ENCODE measurements around the gene CADM4. TPM values are rescaled to one million over a fixed set of nuclear protein-coding genes. Genes with fewer than 3 reads are reported as not detected.

The CADM4 gene
- total and polyA plus RNA-seq, 4 donors, result 5.9 to 12.2 (median 7.5) TPM

DNA sequence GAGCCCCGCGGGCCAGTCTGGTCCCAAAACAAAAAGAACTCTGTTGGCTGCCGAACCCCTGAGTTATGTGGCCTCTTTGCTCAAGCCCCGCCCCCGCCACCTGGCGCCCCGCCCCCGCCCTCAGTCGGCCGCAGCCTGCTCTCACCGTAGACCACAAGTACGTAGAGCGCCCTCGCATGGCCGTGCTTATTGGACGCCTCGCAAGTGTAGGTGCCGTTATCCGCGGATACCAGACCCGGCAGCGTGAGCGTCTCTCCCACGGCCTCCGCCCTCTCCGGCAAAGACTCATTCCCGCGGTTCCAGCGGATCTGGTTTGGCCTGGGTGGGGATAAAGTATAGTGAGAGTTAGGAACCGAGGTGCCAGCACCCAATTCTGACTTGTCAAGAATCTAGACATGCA, 14.7 kb downstream of the CADM4 start:
- Histone ChIP-seq H3K9ac (ENCODE audit: insufficient read depth in 1 of 2, low read length in 2 of 2) (no peak overlapping the region), H3K4me3 (no peak overlapping the region), H3K4me1 (ENCODE audit: control insufficient read depth in 5 of 5, insufficient read depth in 5 of 5, low read length in 5 of 5) (peaks cover 0 to 6% (median 0%) of the 10 kb centered on the region in 5 donors), H3K27me3 (ENCODE audit: control insufficient read depth in 3 of 3, insufficient read depth in 3 of 3, low read length in 2 of 3) (no peaks in the 10 kb centered on the region), H3K36me3 (ENCODE audit: control insufficient read depth in 4 of 4, insufficient read depth in 4 of 4, low read length in 4 of 4) (no peaks in the 10 kb centered on the region), H3K9me3 (ENCODE audit: control insufficient read depth in 4 of 4, insufficient read depth in 3 of 4, low read length in 3 of 4) (no peaks in the 10 kb centered on the region), H3K27ac (ENCODE audit: low read depth in 1 of 2, low read length in 1 of 2) (no peak overlapping the region)
- TF ChIP-seq, protein P1, sequence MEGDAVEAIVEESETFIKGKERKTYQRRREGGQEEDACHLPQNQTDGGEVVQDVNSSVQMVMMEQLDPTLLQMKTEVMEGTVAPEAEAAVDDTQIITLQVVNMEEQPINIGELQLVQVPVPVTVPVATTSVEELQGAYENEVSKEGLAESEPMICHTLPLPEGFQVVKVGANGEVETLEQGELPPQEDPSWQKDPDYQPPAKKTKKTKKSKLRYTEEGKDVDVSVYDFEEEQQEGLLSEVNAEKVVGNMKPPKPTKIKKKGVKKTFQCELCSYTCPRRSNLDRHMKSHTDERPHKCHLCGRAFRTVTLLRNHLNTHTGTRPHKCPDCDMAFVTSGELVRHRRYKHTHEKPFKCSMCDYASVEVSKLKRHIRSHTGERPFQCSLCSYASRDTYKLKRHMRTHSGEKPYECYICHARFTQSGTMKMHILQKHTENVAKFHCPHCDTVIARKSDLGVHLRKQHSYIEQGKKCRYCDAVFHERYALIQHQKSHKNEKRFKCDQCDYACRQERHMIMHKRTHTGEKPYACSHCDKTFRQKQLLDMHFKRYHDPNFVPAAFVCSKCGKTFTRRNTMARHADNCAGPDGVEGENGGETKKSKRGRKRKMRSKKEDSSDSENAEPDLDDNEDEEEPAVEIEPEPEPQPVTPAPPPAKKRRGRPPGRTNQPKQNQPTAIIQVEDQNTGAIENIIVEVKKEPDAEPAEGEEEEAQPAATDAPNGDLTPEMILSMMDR (IDR thresholded peaks at IDR 0.05; ENCODE audit: control extremely low read depth, extremely low read depth), result no peak
- DNase-seq (peak in 1 of 3 donors; percentile 41), ATAC-seq (ENCODE audit: insufficient read depth, low FRiP score) (no peak)
- WGBS, 2 donors, result 22 to 49% methylated on average over 30 of the region's 30 CpGs

DNA sequence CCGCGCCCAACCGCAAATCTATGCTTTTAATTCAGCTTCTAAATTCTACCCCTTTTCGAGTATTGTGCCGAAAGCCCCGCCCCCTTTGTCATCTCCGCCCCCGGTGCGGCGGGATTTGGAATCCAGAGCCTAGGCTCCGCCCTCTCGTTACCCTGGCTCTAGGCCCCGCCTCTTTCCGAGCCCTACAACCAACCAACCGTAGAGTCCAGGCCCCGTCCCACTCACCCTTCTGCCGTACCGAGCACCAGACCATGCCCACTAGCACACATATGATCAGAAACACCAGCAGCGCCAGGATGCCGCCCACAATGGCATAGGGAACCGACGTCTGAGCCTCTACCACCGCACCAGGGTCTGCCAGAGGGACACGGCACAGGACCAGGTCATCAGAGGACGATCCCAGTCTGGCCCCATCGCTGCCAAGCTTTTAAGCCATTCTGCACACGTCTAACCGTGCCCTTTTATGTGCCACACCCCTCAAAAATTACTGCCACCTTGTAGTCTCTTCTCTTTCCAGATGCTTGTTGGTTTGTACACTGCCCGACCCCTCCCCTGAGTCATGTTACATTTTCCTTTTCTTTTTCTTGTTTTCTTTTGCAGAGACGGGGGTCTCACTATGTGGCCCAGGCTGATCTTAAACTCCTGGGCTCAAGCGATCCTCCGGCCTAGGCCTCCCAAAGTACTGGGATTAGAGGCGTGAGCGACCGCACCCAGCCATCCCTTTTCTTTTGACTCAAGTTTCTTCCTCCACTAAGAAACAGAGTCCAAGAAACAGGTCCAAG, 15.6 kb downstream of the CADM4 start:
- DNase-seq (no peak), ATAC-seq (ENCODE audit: insufficient read depth, low FRiP score) (no peak)
- Histone ChIP-seq H3K9me3 (ENCODE audit: control insufficient read depth in 4 of 4, insufficient read depth in 3 of 4, low read length in 3 of 4) (peaks cover 0 to under 1% (median 0%) of the 10 kb centered on the region in 4 donors), H3K36me3 (ENCODE audit: control insufficient read depth in 4 of 4, insufficient read depth in 4 of 4, low read length in 4 of 4) (no peaks in the 10 kb centered on the region), H3K4me3 (no peak overlapping the region), H3K4me1 (ENCODE audit: control insufficient read depth in 5 of 5, insufficient read depth in 5 of 5, low read length in 5 of 5) (peaks cover 0 to 7% (median 0%) of the 10 kb centered on the region in 5 donors), H3K27me3 (ENCODE audit: control insufficient read depth in 3 of 3, insufficient read depth in 3 of 3, low read length in 2 of 3) (no peaks in the 10 kb centered on the region), H3K9ac (ENCODE audit: insufficient read depth in 1 of 2, low read length in 2 of 2) (no peak overlapping the region), H3K27ac (ENCODE audit: low read depth in 1 of 2, low read length in 1 of 2) (no peak overlapping the region)
- TF ChIP-seq, protein P1 (IDR thresholded peaks at IDR 0.05; ENCODE audit: control extremely low read depth, extremely low read depth), result no peak
- WGBS, 2 donors, result 85 to 94% methylated on average over 35 of the region's 35 CpGs

DNA sequence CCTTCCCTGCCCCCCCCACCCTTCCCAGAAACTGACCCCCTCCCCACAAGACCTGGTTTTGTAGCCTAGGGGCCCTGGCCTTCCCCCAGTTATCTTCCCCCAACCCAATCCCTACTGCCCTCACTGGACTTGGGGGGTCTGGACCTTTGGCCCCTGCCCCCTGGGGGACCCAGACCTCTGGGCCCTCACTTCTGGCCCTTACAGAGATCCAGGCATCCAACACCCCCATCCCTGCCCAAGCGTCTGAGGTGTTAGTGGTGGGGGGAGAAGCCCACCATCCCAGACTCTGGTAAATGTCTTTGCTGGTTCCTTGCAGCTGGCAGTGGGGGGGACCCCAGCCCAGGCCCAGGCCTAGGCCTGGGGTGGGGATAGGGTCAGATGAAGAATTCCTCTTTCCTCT, 16.7 kb downstream of the CADM4 start:
- Histone ChIP-seq H3K27ac (ENCODE audit: low read depth in 1 of 2, low read length in 1 of 2) (no peak overlapping the region), H3K4me1 (ENCODE audit: control insufficient read depth in 5 of 5, insufficient read depth in 5 of 5, low read length in 5 of 5) (peaks cover 0 to 15% (median 6%) of the 10 kb centered on the region in 5 donors), H3K9ac (ENCODE audit: insufficient read depth in 1 of 2, low read length in 2 of 2) (no peak overlapping the region), H3K4me3 (no peak overlapping the region), H3K9me3 (ENCODE audit: control insufficient read depth in 4 of 4, insufficient read depth in 3 of 4, low read length in 3 of 4) (peaks cover 0 to 1% (median 0%) of the 10 kb centered on the region in 4 donors), H3K36me3 (ENCODE audit: control insufficient read depth in 4 of 4, insufficient read depth in 4 of 4, low read length in 4 of 4) (no peaks in the 10 kb centered on the region), H3K27me3 (ENCODE audit: control insufficient read depth in 3 of 3, insufficient read depth in 3 of 3, low read length in 2 of 3) (no peaks in the 10 kb centered on the region)
- ATAC-seq (ENCODE audit: insufficient read depth, low FRiP score), result no peak
- no peak for DNase-seq
- WGBS, 2 donors, result 94 to 100% methylated on average over 1 of the region's 1 CpG
- TF ChIP-seq, protein P1 (IDR thresholded peaks at IDR 0.05; ENCODE audit: control extremely low read depth, extremely low read depth), result no peak
